DMS153 (cell line): Measurements from ENCODE around the gene EXOC2.

ENCODE experiments used
- DNase-seq: peaks from one replicate; lab custom pipeline; 2025; lab: John Stamatoyannopoulos, UW

EXOC2 gene

DNA sequence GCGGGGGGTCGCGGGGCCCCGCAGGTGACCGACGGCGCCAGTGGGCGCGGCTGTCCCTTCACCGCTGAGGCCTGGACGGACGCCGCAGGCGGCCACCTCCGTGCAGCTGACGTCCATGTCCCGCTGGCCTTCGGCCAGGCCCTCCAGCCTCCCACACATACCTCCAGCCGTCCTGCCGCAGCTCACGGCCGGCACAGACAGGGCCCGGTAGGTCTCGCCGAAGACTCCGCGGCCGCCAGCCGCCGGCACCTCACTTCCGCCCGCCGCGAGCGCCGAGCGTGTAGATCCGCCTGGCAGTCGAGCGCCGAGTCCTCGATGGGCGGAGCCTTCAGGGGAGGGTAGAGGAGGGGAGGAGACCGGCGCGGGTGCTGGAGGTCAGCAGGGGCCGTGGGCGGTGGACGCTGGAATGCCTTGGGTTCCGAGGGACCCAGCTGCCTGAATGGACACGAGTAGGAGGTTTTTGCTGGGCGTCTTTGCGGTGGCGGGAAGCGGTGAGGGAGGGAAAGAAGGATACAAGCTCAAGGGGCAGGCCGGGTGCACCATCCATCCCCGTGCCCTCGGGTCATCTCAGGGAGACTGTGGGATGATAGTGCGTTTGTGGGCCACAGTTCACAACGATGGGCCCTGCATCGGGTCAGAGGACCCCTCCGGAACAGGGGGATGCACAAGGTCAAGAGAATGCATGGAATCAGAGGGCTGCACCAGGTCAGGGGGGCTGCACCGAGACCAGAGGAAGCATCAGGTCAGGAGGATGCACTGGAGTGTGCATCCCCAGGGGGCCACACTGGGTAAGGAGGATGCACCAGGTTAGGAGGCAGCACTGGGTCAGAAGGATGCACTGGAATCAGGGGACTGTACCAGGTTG lies at the start of gene EXOC2:
Gene EXOC2, minus strand, starts transcription at position 282 of the 865 bp plus-strand sequence. CDS start 55,321 bp downstream, outside the sequence.
- peak; percentile 45 for DNase-seq

GRCh38 chr6:741410-742339 lies 48.7 kb upstream of the EXOC2 start:
- DNase-seq, result no peak

DNA sequence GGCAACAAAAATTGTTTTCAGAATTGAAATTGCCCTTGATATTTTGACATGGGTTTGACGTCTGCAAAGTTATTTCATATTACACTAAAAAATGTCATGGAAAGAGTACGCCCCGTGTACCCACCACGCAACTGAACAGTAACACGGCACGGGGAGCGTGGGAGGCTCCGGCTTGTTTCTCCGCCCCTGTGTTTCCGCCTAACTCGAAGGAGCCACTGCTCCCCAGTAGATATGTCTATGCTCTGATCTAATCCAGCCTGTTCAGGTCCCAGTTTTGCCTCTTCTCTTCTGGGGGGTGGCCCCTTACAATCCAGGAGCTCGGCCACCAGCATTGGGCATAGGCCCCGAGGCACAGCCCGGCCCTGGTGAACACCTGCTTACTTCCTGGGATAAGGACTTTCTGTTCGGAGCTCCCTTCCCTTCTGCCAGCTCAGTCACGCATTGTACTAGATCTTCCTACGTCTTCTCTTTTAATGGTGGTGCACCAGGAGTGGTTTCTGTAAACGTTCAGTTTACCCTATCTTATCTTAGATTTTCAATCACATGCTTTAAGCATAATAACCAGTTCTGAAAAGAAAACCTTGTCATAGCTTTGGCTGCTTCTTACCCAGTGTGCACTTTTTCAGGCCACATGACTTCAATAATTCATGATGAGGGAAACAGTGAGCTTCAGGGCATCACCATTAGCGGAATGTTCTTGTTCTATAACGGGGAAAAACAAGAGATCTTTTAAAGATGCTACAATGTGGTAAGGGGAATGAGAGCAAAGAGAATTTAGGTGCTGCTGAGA lies 43.9 kb upstream of the EXOC2 start:
- no peak for DNase-seq

GRCh38 chr6:733431-734219 lies 40.7 kb upstream of the EXOC2 start:
- DNase-seq, result no peak

DNA sequence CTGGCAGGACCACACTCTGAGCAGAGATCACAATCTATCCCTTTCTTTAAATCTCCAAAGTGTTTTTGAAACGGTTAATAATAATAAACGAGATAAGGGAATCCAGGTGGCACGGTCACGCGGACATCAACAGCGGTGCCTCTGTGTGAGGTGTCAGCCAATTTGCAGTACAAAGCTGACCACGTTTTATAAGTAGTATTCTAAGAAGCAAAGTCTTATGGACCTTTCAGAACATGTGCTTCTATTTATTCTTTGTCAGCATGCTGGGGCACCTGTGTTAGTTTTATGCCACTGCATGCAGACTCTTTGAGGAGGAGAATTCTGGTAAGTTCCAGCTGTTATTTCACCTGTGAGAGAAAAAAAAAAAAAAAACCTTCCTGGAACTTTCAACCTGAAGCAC lies 39.0 kb upstream of the EXOC2 start:
- DNase-seq, result no peak

GRCh38 chr6:729606-730320 lies 36.8 kb upstream of the EXOC2 start:
- DNase-seq, result no peak

- DNase-seq, result no peak
Measured at GRCh38 chr6:727856-728255, 34.9 kb upstream of the EXOC2 start.

- no peak for DNase-seq
Measured at GRCh38 chr6:723540-723939, 30.6 kb upstream of the EXOC2 start.

DNA sequence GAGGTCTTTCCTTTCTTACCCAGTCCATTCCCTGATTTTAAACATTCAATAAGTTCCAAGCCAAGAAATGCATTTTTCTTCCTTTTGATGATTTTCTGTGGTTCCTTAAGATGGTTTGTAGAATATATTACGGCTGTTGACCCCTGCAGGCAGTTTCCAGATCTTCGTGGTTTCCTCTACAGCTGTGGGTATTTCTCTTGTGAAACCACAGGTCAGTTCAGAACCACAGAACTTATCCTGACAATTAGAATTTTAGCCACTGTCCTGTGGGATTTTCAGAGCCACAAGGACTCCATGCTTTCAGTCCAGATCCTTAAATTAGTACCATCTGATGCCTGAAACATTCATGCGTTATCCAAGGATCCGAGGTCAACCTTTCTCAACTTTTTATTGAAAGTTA lies 29.7 kb upstream of the EXOC2 start:
- no peak for DNase-seq

DNA sequence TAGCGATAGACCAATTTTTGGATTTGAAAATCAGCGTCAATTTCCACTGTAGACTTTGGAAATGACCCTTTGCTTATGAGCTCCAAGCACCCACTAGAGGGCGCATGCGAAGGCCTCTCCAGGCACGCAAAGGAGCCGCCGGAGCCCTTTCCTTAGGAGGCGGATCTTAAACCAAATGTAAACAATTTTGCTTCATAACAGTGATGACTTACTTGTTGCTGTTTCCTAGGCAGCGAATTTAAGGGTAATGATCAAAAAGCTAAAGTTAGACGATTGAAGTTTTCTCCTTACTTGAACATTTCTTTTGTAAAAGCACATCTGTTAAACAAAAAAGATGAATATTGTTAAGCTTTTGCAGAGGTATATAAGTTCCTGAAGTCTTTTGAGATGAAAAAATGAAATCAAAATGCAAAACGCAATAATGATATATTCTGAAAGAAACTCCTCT lies 29.2 kb upstream of the EXOC2 start:
- DNase-seq, result no peak

DNA sequence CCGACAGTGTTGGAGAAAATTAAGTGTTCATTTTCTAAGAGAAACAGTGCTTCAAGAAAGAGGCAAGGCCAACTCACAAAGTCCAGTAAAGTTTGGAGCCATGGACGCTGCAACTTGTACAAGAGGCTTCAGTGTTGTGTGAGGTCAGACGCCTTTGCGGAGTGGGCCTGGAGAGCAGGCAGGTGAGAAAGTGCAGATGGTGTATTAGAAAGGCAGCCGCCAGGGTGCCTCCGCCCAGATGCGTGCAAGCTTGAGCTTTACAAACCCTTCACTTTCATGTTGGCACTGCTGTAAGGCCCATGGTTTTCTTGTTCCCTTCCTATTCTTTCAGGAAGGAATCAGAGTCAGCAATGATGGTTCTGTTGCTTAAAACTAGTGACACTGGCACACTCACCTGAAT lies 25.4 kb upstream of the EXOC2 start:
- no peak for DNase-seq

GRCh38 chr6:717135-717534 lies 24.2 kb upstream of the EXOC2 start:
- DNase-seq, result no peak

GRCh38 chr6:715709-716491 lies 23.0 kb upstream of the EXOC2 start:
- DNase-seq, result no peak

DNA sequence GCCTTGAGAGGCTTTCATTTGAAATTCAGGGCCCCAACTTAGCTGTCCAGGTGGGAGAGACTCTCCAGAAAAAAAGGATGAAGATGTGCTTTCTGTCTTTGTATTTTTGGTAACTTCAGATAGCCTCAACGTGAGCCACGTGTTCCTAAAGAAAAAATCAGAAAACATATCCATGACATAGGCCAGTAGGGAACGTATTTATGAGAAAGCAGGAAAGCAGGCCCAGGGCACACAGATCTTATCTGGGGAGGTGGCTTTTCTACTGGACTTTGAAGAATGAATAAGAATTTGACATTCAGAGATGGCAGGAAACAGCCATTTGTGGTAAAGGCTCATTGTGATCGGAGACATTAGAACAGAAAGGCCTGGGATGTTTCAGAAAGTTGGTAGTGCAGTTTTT lies 21.2 kb upstream of the EXOC2 start:
- no peak for DNase-seq

GRCh38 chr6:713351-713750 lies 20.4 kb upstream of the EXOC2 start:
- DNase-seq, result no peak

- no peak for DNase-seq
Measured at GRCh38 chr6:712805-713204, 19.9 kb upstream of the EXOC2 start.

- DNase-seq, result no peak
Measured at GRCh38 chr6:711925-712324, 19.0 kb upstream of the EXOC2 start.

- no peak for DNase-seq
Measured at GRCh38 chr6:710601-711571, 17.9 kb upstream of the EXOC2 start.
